Nephron (organoid): ENCODE results near the gene TAGLN2.
A peak's percentile ranks its signal among the peaks of the same experiment; 100 is the strongest.

Experiments
- H3K27ac Mint-ChIP-seq, 3 experiments: 2 replicates each; pipeline ENCODE4 v1.8.0; 2020; ENCODE audit warnings: mixed read lengths in 3 of 3, mild to moderate bottlenecking in 2 of 3, moderate library complexity in 1 of 3
- H3K27me3 Mint-ChIP-seq: 2 replicates; pipeline ENCODE4 v1.8.0; 2021; ENCODE audit warnings: low read depth, mild to moderate bottlenecking, moderate library complexity, mixed read lengths
- H3K36me3 Mint-ChIP-seq: 2 replicates; pipeline ENCODE4 v1.8.0; 2020; ENCODE audit warnings: low read depth, mixed read lengths
- H3K4me1 Mint-ChIP-seq: 2 replicates; pipeline ENCODE4 v1.8.0; 2020; ENCODE audit warnings: mixed read lengths
- H3K4me3 Mint-ChIP-seq, 3 experiments: 2 replicates each; pipeline ENCODE4 v1.8.0; 2020; ENCODE audit warnings: mild to moderate bottlenecking in 3 of 3, mixed read lengths in 3 of 3, moderate library complexity in 2 of 3
- H3K9me3 Mint-ChIP-seq: 2 replicates; pipeline ENCODE4 v1.8.0; 2020; ENCODE audit warnings: mixed read lengths
- CTCF ChIP-seq, 3 experiments: fragments of 200-600 bp; sonication (generic); IDR thresholded peaks; one replicate each; pipeline ENCODE4 v1.5.0; 2021; ENCODE audit warnings: antibody characterized with exemption in 3 of 3; ENCODE audit not compliant: unreplicated experiment in 3 of 3

Gene TAGLN2

GRCh38 chr1:159920651-159921050, 4.7 kb downstream of the TAGLN2 start:
- no peak for TF ChIP-seq CTCF (IDR thresholded peaks at IDR 0.05; ENCODE audit: unreplicated experiment in 3 of 3)
- Mint-ChIP-seq H3K36me3 (peaks cover 8% of the 10 kb centered on the region), H3K4me3 (peak overlapping the region in 1 of 3 experiments; percentile 3), H3K4me1 (peaks cover 67% of the 10 kb centered on the region), H3K27me3 (no peaks in the 10 kb centered on the region), H3K27ac (peak overlapping the region in 1 of 3 experiments; percentile 72), H3K9me3 (no peaks in the 10 kb centered on the region)

- H3K27ac Mint-ChIP-seq, result no peak overlapping the region
- H3K36me3 Mint-ChIP-seq, result peaks cover 8% of the 10 kb centered on the region
- no peaks in the 10 kb centered on the region for H3K27me3 Mint-ChIP-seq
- no peak for TF ChIP-seq CTCF (IDR thresholded peaks at IDR 0.05; ENCODE audit: unreplicated experiment in 3 of 3)
- H3K4me3 Mint-ChIP-seq, result no peak overlapping the region
- H3K9me3 Mint-ChIP-seq, result no peaks in the 10 kb centered on the region
- H3K4me1 Mint-ChIP-seq, result peaks cover 62% of the 10 kb centered on the region
Observed at GRCh38 chr1:159920202-159920601, 5.1 kb downstream of the TAGLN2 start.

DNA sequence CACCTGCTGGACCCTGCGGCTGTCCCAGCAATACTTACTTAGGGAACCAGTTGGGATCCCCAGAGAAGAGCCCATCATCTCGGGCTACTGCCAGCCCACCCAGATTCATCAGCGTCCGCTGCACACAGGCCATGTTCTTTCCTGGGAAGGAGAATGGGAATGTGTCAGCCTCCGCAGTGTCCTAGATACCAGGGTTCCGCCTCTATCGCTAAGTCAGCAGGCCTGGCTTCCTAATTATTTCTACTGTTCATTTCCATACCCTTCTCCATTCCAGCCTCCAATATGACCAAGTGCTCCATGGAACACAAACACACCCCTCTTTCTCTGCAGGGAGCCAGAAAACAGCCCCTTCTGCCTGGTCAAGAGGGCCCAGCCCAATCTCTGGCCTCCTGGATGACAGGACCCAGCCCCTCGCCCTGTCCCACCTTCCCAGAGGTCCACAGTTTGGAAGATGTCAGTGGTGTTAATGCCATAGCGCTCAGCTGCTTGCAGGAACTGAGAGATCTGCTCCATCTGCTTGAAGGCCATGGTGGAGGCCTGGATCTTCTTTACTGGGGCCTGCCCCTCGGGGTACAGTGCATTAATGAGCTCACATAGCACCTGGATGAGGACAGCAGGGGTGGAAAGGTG, 6.0 kb downstream of the TAGLN2 start:
- Mint-ChIP-seq H3K36me3 (peaks cover 8% of the 10 kb centered on the region), H3K9me3 (no peaks in the 10 kb centered on the region), H3K27me3 (no peaks in the 10 kb centered on the region), H3K27ac (no peak overlapping the region), H3K4me1 (peaks cover 60% of the 10 kb centered on the region), H3K4me3 (no peak overlapping the region)
- no peak for TF ChIP-seq CTCF (IDR thresholded peaks at IDR 0.05; ENCODE audit: unreplicated experiment in 3 of 3)

- Mint-ChIP-seq H3K9me3 (no peaks in the 10 kb centered on the region), H3K4me3 (no peak overlapping the region), H3K4me1 (peaks cover 53% of the 10 kb centered on the region), H3K27me3 (no peaks in the 10 kb centered on the region), H3K27ac (peak overlapping the region; percentile 30 to 71 (median 63)), H3K36me3 (peaks cover 8% of the 10 kb centered on the region)
- no peak for TF ChIP-seq CTCF (IDR thresholded peaks at IDR 0.05; ENCODE audit: unreplicated experiment in 3 of 3)
Observed at GRCh38 chr1:159918352-159919200, 6.7 kb downstream of the TAGLN2 start.

- peaks cover 8% of the 10 kb centered on the region for H3K36me3 Mint-ChIP-seq
- H3K9me3 Mint-ChIP-seq, result no peaks in the 10 kb centered on the region
- H3K4me1 Mint-ChIP-seq, result peaks cover 51% of the 10 kb centered on the region
- no peaks in the 10 kb centered on the region for H3K27me3 Mint-ChIP-seq
- no peak overlapping the region for H3K4me3 Mint-ChIP-seq
- TF ChIP-seq CTCF (IDR thresholded peaks at IDR 0.05; ENCODE audit: unreplicated experiment in 3 of 3), result no peak
- H3K27ac Mint-ChIP-seq, result peak overlapping the region; percentile 30 to 71 (median 63)
Observed at GRCh38 chr1:159917533-159918351, 7.6 kb downstream of the TAGLN2 start.
